ENCODE measurements around the gene METRN. TPM values are rescaled to one million over a fixed set of nuclear protein-coding genes. Genes with fewer than 3 reads are reported as not detected.

METRN gene
- polyA plus RNA-seq, 1 donor (not counting 4 experiments of a cell fraction or from before 2014, with no cell fraction given), result 42.1 TPM

DNA sequence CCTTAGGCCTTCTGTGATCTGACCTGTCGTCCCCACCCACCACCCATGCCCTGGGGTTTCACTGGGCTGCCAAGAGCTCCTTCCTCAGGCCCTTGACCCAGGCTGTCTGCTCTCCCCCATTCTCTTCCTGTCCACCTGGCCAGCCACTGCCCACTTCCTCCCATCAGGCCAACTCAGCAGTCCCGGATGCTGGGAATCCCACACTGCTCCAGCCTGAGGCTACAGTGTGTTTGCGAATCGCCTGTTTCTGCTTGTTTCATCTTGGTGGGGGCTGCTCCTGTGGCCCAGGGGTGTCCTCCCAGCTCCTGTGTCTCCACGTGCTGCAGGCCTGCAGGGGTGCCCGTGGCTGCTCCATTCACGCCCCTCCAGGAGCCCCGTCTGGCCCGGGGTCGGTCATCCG, 839 bp upstream of the METRN start:
- Histone ChIP-seq H3K9ac (ENCODE audit: control insufficient read depth, extremely low read depth, insufficient read depth, low read length) (no peak overlapping the region), H3K4me1 (ENCODE audit: control insufficient read depth, extremely low read depth, insufficient read depth, low read length) (peaks cover 20% of the 10 kb centered on the region), H3K4me3 (ENCODE audit: control insufficient read depth in 2 of 3, extremely low read depth in 1 of 3, insufficient read depth in 2 of 3, low read depth in 1 of 3, low read length in 3 of 3) (no peak overlapping the region), H2AFZ (ENCODE audit: control insufficient read depth, low read length) (no peak overlapping the region), H3K36me3 (ENCODE audit: control insufficient read depth in 2 of 2, extremely low read depth in 1 of 2, insufficient read depth in 2 of 2, low read length in 2 of 2) (no peaks in the 10 kb centered on the region), H3K79me2 (ENCODE audit: control insufficient read depth, insufficient read depth, low read length) (peaks cover 8% of the 10 kb centered on the region), H3K9me3 (ENCODE audit: control insufficient read depth, low read depth, low read length) (no peaks in the 10 kb centered on the region), H3K9me1 (ENCODE audit: control insufficient read depth, extremely low read depth, insufficient read depth, low read length) (no peaks in the 10 kb centered on the region), H3K27ac (ENCODE audit: control insufficient read depth, insufficient read depth, low read length) (no peak overlapping the region), H3K4me2 (ENCODE audit: control insufficient read depth, extremely low read depth, insufficient read depth, low read depth, low read length) (peak overlapping the region; percentile 37), H4K20me1 (ENCODE audit: control insufficient read depth, extremely low read depth, insufficient read depth, low read length) (peaks cover 6% of the 10 kb centered on the region), H3K27me3 (ENCODE audit: control insufficient read depth, extremely low read depth, insufficient read depth, low read length) (peaks cover 26% of the 10 kb centered on the region)
- dilution Hi-C loops (cut with MboI; ENCODE audit: extremely low pct_ligation_motif_present, low sequenced_read_pairs), result no loop called here
- FAIRE-seq, result no peak
- TF ChIP-seq EZH2 (IDR thresholded peaks at IDR 0.05; ENCODE audit: low read length), result no peak
- TF ChIP-seq, protein P1, sequence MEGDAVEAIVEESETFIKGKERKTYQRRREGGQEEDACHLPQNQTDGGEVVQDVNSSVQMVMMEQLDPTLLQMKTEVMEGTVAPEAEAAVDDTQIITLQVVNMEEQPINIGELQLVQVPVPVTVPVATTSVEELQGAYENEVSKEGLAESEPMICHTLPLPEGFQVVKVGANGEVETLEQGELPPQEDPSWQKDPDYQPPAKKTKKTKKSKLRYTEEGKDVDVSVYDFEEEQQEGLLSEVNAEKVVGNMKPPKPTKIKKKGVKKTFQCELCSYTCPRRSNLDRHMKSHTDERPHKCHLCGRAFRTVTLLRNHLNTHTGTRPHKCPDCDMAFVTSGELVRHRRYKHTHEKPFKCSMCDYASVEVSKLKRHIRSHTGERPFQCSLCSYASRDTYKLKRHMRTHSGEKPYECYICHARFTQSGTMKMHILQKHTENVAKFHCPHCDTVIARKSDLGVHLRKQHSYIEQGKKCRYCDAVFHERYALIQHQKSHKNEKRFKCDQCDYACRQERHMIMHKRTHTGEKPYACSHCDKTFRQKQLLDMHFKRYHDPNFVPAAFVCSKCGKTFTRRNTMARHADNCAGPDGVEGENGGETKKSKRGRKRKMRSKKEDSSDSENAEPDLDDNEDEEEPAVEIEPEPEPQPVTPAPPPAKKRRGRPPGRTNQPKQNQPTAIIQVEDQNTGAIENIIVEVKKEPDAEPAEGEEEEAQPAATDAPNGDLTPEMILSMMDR (optimal IDR thresholded peaks at IDR 0.05 in 1 of 3, IDR thresholded peaks at IDR 0.05 in 1 of 3, conservative IDR thresholded peaks at IDR 0.05 in 1 of 3; ENCODE audit: extremely low read depth in 1 of 3, insufficient read depth in 2 of 3, low read length in 3 of 3), result no peak
- DNase-seq (ENCODE audit: low read depth, low spot score), result no peak

DNA sequence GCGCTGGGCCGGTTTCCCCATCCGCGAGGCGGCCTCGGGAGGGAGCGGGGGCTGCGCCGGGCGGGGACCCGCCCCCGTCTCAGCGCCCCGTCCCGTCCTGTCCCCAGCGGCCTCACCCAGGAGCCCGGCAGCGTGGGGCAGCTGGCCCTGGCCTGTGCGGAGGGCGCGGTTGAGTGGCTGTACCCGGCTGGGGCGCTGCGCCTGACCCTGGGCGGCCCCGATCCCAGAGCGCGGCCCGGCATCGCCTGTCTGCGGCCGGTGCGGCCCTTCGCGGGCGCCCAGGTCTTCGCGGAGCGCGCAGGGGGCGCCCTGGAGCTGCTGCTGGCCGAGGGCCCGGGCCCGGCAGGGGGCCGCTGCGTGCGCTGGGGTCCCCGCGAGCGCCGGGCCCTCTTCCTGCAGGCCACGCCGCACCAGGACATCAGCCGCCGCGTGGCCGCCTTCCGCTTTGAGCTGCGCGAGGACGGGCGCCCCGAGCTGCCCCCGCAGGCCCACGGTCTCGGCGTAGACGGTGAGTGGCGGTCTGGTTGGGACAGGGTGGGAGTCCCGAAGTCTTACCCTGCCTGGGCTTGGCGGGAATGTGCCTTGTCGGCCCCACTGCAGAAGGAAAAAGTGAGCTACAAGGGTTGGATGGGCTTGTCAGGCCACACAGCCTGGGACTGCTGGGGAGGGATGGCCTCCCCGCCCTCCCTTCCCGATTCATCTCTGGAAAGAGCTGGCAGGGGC, 720 bp downstream of the METRN start:
- no peak for TF ChIP-seq EZH2 (IDR thresholded peaks at IDR 0.05; ENCODE audit: low read length)
- TF ChIP-seq, protein P1 (optimal IDR thresholded peaks at IDR 0.05 in 1 of 3, IDR thresholded peaks at IDR 0.05 in 1 of 3, conservative IDR thresholded peaks at IDR 0.05 in 1 of 3; ENCODE audit: extremely low read depth in 1 of 3, insufficient read depth in 2 of 3, low read length in 3 of 3), result peak in 1 of 3 experiments; percentile 38
- Histone ChIP-seq H3K9ac (ENCODE audit: control insufficient read depth, extremely low read depth, insufficient read depth, low read length) (peak overlapping the region; percentile 52), H3K27ac (ENCODE audit: control insufficient read depth, insufficient read depth, low read length) (no peak overlapping the region), H3K4me1 (ENCODE audit: control insufficient read depth, extremely low read depth, insufficient read depth, low read length) (peaks cover 31% of the 10 kb centered on the region), H3K4me2 (ENCODE audit: control insufficient read depth, extremely low read depth, insufficient read depth, low read depth, low read length) (peak overlapping the region; percentile 70), H3K9me3 (ENCODE audit: control insufficient read depth, low read depth, low read length) (no peaks in the 10 kb centered on the region), H2AFZ (ENCODE audit: control insufficient read depth, low read length) (no peak overlapping the region), H3K9me1 (ENCODE audit: control insufficient read depth, extremely low read depth, insufficient read depth, low read length) (no peaks in the 10 kb centered on the region), H4K20me1 (ENCODE audit: control insufficient read depth, extremely low read depth, insufficient read depth, low read length) (peaks cover 8% of the 10 kb centered on the region), H3K4me3 (ENCODE audit: control insufficient read depth in 2 of 3, extremely low read depth in 1 of 3, insufficient read depth in 2 of 3, low read depth in 1 of 3, low read length in 3 of 3) (peak overlapping the region; percentile 54 to 72 (median 54)), H3K27me3 (ENCODE audit: control insufficient read depth, extremely low read depth, insufficient read depth, low read length) (peaks cover 10% of the 10 kb centered on the region), H3K79me2 (ENCODE audit: control insufficient read depth, insufficient read depth, low read length) (peaks cover 8% of the 10 kb centered on the region), H3K36me3 (ENCODE audit: control insufficient read depth in 2 of 2, extremely low read depth in 1 of 2, insufficient read depth in 2 of 2, low read length in 2 of 2) (no peaks in the 10 kb centered on the region)
- dilution Hi-C loops (cut with MboI; ENCODE audit: extremely low pct_ligation_motif_present, low sequenced_read_pairs), result no loop called here
- no peak for DNase-seq (ENCODE audit: low read depth, low spot score)
- FAIRE-seq, result no peak
